Lower lobe of right lung (tissue), 2 donors: ENCODE measurements around the gene OXER1. TPM values are rescaled to one million over a fixed set of nuclear protein-coding genes. Genes with fewer than 3 reads are reported as not detected.

Source experiments
- ATAC-seq, 2 donors: fragments of 200-7000 bp; cut with Tn5 transposase; one replicate each; pipeline ENCODE4 v1.9.1; 2020 to 2022; ENCODE audit warnings: mild to moderate bottlenecking in 2 of 2, moderate library complexity in 2 of 2
- DNase-seq: peaks from one replicate; pipeline ENCODE4 v3.0.0-alpha.2; 2020
- H3K27ac ChIP-seq: fragments of 200-600 bp; one replicate; pipeline ENCODE4 v1.8.0; 2022
- H3K27me3 ChIP-seq: fragments of 200-600 bp; one replicate; pipeline ENCODE4 v1.8.0; 2022; ENCODE audit warnings: low read depth
- H3K36me3 ChIP-seq: fragments of 200-600 bp; one replicate; pipeline ENCODE4 v1.8.0; 2022; ENCODE audit warnings: mild to moderate bottlenecking
- H3K4me1 ChIP-seq: fragments of 200-600 bp; one replicate; pipeline ENCODE4 v1.8.0; 2022
- H3K4me3 ChIP-seq: fragments of 200-600 bp; one replicate; pipeline ENCODE4 v1.8.0; 2022; ENCODE audit warnings: mild to moderate bottlenecking
- H3K9me3 ChIP-seq: fragments of 200-600 bp; one replicate; pipeline ENCODE4 v1.8.0; 2022
- CTCF ChIP-seq: fragments of 200-600 bp; IDR thresholded peaks from one replicate; pipeline ENCODE4 v1.8.0; 2022; ENCODE audit warnings: antibody characterized with exemption, mild to moderate bottlenecking
- intact Hi-C: fragments of 100-400 bp; cut with DNase I; formaldehyde crosslinking; loops from one replicate; pipeline ENCODE4 v1.11.0; 2022
- total RNA-seq: library from RNA; stranded (reverse); fragmentation: NEBNext Ultra II Directional; extraction: Animal tissue kit (Norgen Biotek cat#: 25700); gene quantifications from one replicate; pipeline ENCODE4 v1.2.1, GENCODE V29; 2021
- donor health status: DM: no; HTN: yes; CAD: no; lungs with severe emphysema.

Gene OXER1
- total RNA-seq, 1 donor from 2014 or later = 1.9 TPM

- H3K36me3 ChIP-seq = no peaks in the 10 kb centered on the region
- no peak overlapping the region for H3K4me3 ChIP-seq
- H3K4me1 ChIP-seq = no peaks in the 10 kb centered on the region
- no peaks in the 10 kb centered on the region for H3K9me3 ChIP-seq
- no peak for TF ChIP-seq CTCF
- H3K27me3 ChIP-seq = no peaks in the 10 kb centered on the region
- ATAC-seq (no peak), DNase-seq (no peak)
- no peak overlapping the region for H3K27ac ChIP-seq
- intact Hi-C loops = no loop called here
Measured at GRCh38 chr2:42761554-42761953, 2.4 kb downstream of the OXER1 start.

- no peak overlapping the region for H3K4me3 ChIP-seq
- DNase-seq = no peak
- H3K4me1 ChIP-seq = peaks cover 10% of the 10 kb centered on the region
- no peak for ATAC-seq
- no peaks in the 10 kb centered on the region for H3K9me3 ChIP-seq
- no peak overlapping the region for H3K27ac ChIP-seq
- H3K27me3 ChIP-seq = no peaks in the 10 kb centered on the region
- peaks cover under 1% of the 10 kb centered on the region for H3K36me3 ChIP-seq
- intact Hi-C loops = no loop called here
- no peak for TF ChIP-seq CTCF
Measured at GRCh38 chr2:42758751-42759150, 5.2 kb downstream of the OXER1 start.

- intact Hi-C loops = no loop called here
- ATAC-seq (no peak), DNase-seq (no peak)
- Histone ChIP-seq H3K9me3 (no peaks in the 10 kb centered on the region), H3K36me3 (peaks cover 6% of the 10 kb centered on the region), H3K27ac (no peak overlapping the region), H3K4me3 (no peak overlapping the region), H3K4me1 (peaks cover 14% of the 10 kb centered on the region), H3K27me3 (no peaks in the 10 kb centered on the region)
- no peak for TF ChIP-seq CTCF
Measured at GRCh38 chr2:42757981-42758740, 5.8 kb downstream of the OXER1 start.

GRCh38 chr2:42756966-42757513 is 6.9 kb downstream of the OXER1 start:
- H3K9me3 ChIP-seq = no peaks in the 10 kb centered on the region
- ATAC-seq (no peak), DNase-seq (no peak)
- TF ChIP-seq CTCF = no peak
- H3K36me3 ChIP-seq = peaks cover 8% of the 10 kb centered on the region
- H3K27ac ChIP-seq = no peak overlapping the region
- H3K4me3 ChIP-seq = no peak overlapping the region
- intact Hi-C loops = no loop called here
- H3K27me3 ChIP-seq = no peaks in the 10 kb centered on the region
- peaks cover 16% of the 10 kb centered on the region for H3K4me1 ChIP-seq

- no peak overlapping the region for H3K27ac ChIP-seq
- TF ChIP-seq CTCF = no peak
- H3K27me3 ChIP-seq = no peaks in the 10 kb centered on the region
- no peaks in the 10 kb centered on the region for H3K9me3 ChIP-seq
- DNase-seq (no peak), ATAC-seq (no peak)
- H3K4me1 ChIP-seq = peaks cover 23% of the 10 kb centered on the region
- no peak overlapping the region for H3K4me3 ChIP-seq
- intact Hi-C loops = no loop called here
- peaks cover 8% of the 10 kb centered on the region for H3K36me3 ChIP-seq
Measured at GRCh38 chr2:42756150-42756775, 7.7 kb downstream of the OXER1 start.
